HCEC 1CT (cell line): ENCODE results near the gene SHQ1.

Experiments
- DNase-seq: peaks from one replicate; pipeline ENCODE4 v3.0.0-alpha.2; 2017

SHQ1 gene

GRCh38 chr3:72847751-72848702 lies at the start of gene SHQ1:
Gene SHQ1 (minus strand): TSS chr3:72848445. CDS start chr3:72848340, 105 bp downstream.
- DNase-seq, result peak; percentile 93

GRCh38 chr3:72897758-72898007 lies 49.4 kb upstream of the SHQ1 start:
- DNase-seq, result no peak

- DNase-seq, result peak; percentile 25
These were observed 48.9 kb upstream of the SHQ1 start for GRCh38 chr3:72896996-72897757.

GRCh38 chr3:72894976-72895552 lies 46.8 kb upstream of the SHQ1 start:
- no peak for DNase-seq

- peak; percentile 19 for DNase-seq
These were observed 44.6 kb upstream of the SHQ1 start for GRCh38 chr3:72892870-72893269.

- DNase-seq, result peak; percentile 95
These were observed 44.0 kb upstream of the SHQ1 start for GRCh38 chr3:72892081-72892775.

GRCh38 chr3:72891053-72891855 lies 43.0 kb upstream of the SHQ1 start:
- DNase-seq, result peak; percentile 98

GRCh38 chr3:72890166-72890925 lies 42.1 kb upstream of the SHQ1 start:
- DNase-seq, result no peak

- no peak for DNase-seq
These were observed 41.3 kb upstream of the SHQ1 start for GRCh38 chr3:72889310-72890165.

GRCh38 chr3:72888546-72889309 lies 40.5 kb upstream of the SHQ1 start:
- DNase-seq, result no peak

- peak; percentile 77 for DNase-seq
These were observed 39.7 kb upstream of the SHQ1 start, which contains the start of gene GXYLT2 for GRCh38 chr3:72887705-72888545. Gene GXYLT2 (plus strand): TSS chr3:72888046. CDS start chr3:72888234, 188 bp downstream.

- peak; percentile 12 for DNase-seq
These were observed 39.1 kb upstream of the SHQ1 start for GRCh38 chr3:72887343-72887704.

- DNase-seq, result peak; percentile 91
These were observed 23.9 kb upstream of the SHQ1 start for GRCh38 chr3:72872183-72872582.

GRCh38 chr3:72862314-72863090 lies 14.3 kb upstream of the SHQ1 start:
- DNase-seq, result no peak

GRCh38 chr3:72860846-72861245 lies 12.6 kb upstream of the SHQ1 start:
- DNase-seq, result no peak

- no peak for DNase-seq
These were observed 11.8 kb upstream of the SHQ1 start for GRCh38 chr3:72860053-72860452.

GRCh38 chr3:72855001-72855400 lies 6.8 kb upstream of the SHQ1 start:
- no peak for DNase-seq

- DNase-seq, result peak; percentile 27
These were observed 447 bp upstream of the SHQ1 start for GRCh38 chr3:72848703-72849081.
